Superior temporal gyrus (tissue), 1 donor: Measurements from ENCODE around the gene CDC45.

Source experiments
- DNase-seq: peaks from one replicate; pipeline ENCODE4 v3.0.0-alpha.2; 2016; ENCODE audit errors: extremely low spot score

The CDC45 gene

GRCh38 chr22:19496324-19496630, 16.6 kb downstream of the CDC45 start:
- DNase-seq, result no peak

GRCh38 chr22:19497245-19497644, 17.5 kb downstream of the CDC45 start:
- no peak for DNase-seq

GRCh38 chr22:19498154-19498865, 18.6 kb downstream of the CDC45 start:
- no peak for DNase-seq

GRCh38 chr22:19498866-19499190, 19.1 kb downstream of the CDC45 start:
- DNase-seq, result no peak

GRCh38 chr22:19499236-19499879, 19.6 kb downstream of the CDC45 start:
- DNase-seq, result no peak

- DNase-seq, result no peak
Observed at GRCh38 chr22:19499880-19500242, 20.1 kb downstream of the CDC45 start.

- DNase-seq, result no peak
Observed at GRCh38 chr22:19501897-19502447, 22.3 kb downstream of the CDC45 start.

GRCh38 chr22:19503367-19503766, 23.6 kb downstream of the CDC45 start:
- no peak for DNase-seq

- no peak for DNase-seq
Observed at GRCh38 chr22:19503869-19504268, 24.1 kb downstream of the CDC45 start.

- no peak for DNase-seq
Observed at GRCh38 chr22:19504900-19505734, 25.4 kb downstream of the CDC45 start.

- DNase-seq, result no peak
Observed at GRCh38 chr22:19505735-19506126, 26.0 kb downstream of the CDC45 start.

- DNase-seq, result no peak
Observed at GRCh38 chr22:19506212-19506611, 26.5 kb downstream of the CDC45 start.

- no peak for DNase-seq
Observed at GRCh38 chr22:19507534-19507861, 27.8 kb downstream of the CDC45 start.

- DNase-seq, result no peak
Observed at GRCh38 chr22:19508024-19508776, 28.5 kb downstream of the CDC45 start.

- DNase-seq, result no peak
Observed at GRCh38 chr22:19509191-19509590, 29.5 kb downstream of the CDC45 start.

GRCh38 chr22:19509923-19510322, 30.2 kb downstream of the CDC45 start:
- no peak for DNase-seq

- DNase-seq, result no peak
Observed at GRCh38 chr22:19510919-19511341, 31.2 kb downstream of the CDC45 start.

- DNase-seq, result no peak
Observed at GRCh38 chr22:19513823-19514222, 34.1 kb downstream of the CDC45 start.

GRCh38 chr22:19514831-19515565, 35.3 kb downstream of the CDC45 start:
- no peak for DNase-seq

GRCh38 chr22:19515654-19516377, 36.1 kb downstream of the CDC45 start:
- no peak for DNase-seq
